CD14-positive monocyte (primary cell): ENCODE measurements around the gene MORN1. TPM values are rescaled to one million over a fixed set of nuclear protein-coding genes. Genes with fewer than 3 reads are reported as not detected.

Source experiments
- DNase-seq, 3 donors: peaks; one replicate each; pipeline ENCODE4 v3.0.0-alpha.2; 2011 to 2022
- H2AFZ ChIP-seq: 2 replicates; pipeline ENCODE4 v1.6.0; 2012; ENCODE audit warnings: mild to moderate bottlenecking, low read depth, low read length, inconsistent platforms; ENCODE audit not compliant: insufficient read depth, poor library complexity, severe bottlenecking
- H3K27ac ChIP-seq, 2 donors: 1 replicate in 1 of 2; 2 replicates in 1 of 2; pipeline ENCODE4 v1.5.1; 2012 to 2013; ENCODE audit warnings: low read length in 2 of 2, control low read depth in 1 of 2, inconsistent platforms in 1 of 2, low read depth in 1 of 2, mild to moderate bottlenecking in 1 of 2
- H3K27me3 ChIP-seq, 2 donors: one replicate each; pipeline versions ENCODE4 v1.6.0 to v1.6.1; 2011 to 2013; ENCODE audit warnings: low read length in 2 of 2; ENCODE audit not compliant: control insufficient read depth in 2 of 2, insufficient read depth in 2 of 2
- H3K36me3 ChIP-seq, 2 donors: replicated peaks in 1 of 2; 1 replicate in 1 of 2; 2 replicates in 1 of 2; pipeline versions ENCODE4 v1.5.1 to v1.6.1; 2012 to 2013; ENCODE audit warnings: low read length in 2 of 2, control low read depth in 1 of 2, inconsistent platforms in 1 of 2, mild to moderate bottlenecking in 1 of 2; ENCODE audit not compliant: insufficient read depth in 2 of 2, control insufficient read depth in 1 of 2
- H3K4me1 ChIP-seq, 2 donors: 1 replicate in 1 of 2; 2 replicates in 1 of 2; pipeline versions ENCODE4 v1.5.1 to v1.6.1; 2012 to 2013; ENCODE audit warnings: low read length in 2 of 2, control low read depth in 1 of 2, inconsistent platforms in 1 of 2, mild to moderate bottlenecking in 1 of 2, moderate library complexity in 1 of 2; ENCODE audit not compliant: insufficient read depth in 2 of 2, control insufficient read depth in 1 of 2
- H3K4me2 ChIP-seq: replicated peaks from 2 replicates; pipeline ENCODE3; 2012; ENCODE audit warnings: low read length, moderate library complexity, mild to moderate bottlenecking; ENCODE audit not compliant: poor library complexity, severe bottlenecking; ENCODE audit errors: extremely low read depth
- H3K4me3 ChIP-seq, 3 experiments: fragments of 200-600 bp in 1 of 3; sonication (generic) in 1 of 3; replicated peaks in 1 of 3; 1 replicate in 2 of 3; 2 replicates in 1 of 3; pipeline ENCODE4 v1.5.1; 2011 to 2013; ENCODE audit warnings: low read length in 3 of 3, mild to moderate bottlenecking in 3 of 3, control low read depth in 2 of 3, low read depth in 2 of 3, inconsistent platforms in 1 of 3, moderate library complexity in 1 of 3
- H3K79me2 ChIP-seq: 2 replicates; pipeline ENCODE4 v1.6.0; 2012; ENCODE audit warnings: mild to moderate bottlenecking, control low read depth, inconsistent platforms, low read length, moderate library complexity; ENCODE audit not compliant: insufficient read depth
- H3K9ac ChIP-seq: 2 replicates; pipeline ENCODE4 v1.6.0; 2017; ENCODE audit warnings: low read length, mild to moderate bottlenecking; ENCODE audit not compliant: insufficient read depth, poor library complexity, severe bottlenecking
- H3K9me3 ChIP-seq, 2 donors: replicated peaks in 1 of 2; 1 replicate in 1 of 2; 2 replicates in 1 of 2; pipeline versions ENCODE4 v1.5.1 to v1.6.1; 2012 to 2013; ENCODE audit warnings: low read length in 2 of 2, control low read depth in 1 of 2; ENCODE audit not compliant: control insufficient read depth in 1 of 2, insufficient read depth in 1 of 2
- H4K20me1 ChIP-seq: 2 replicates; pipeline ENCODE4 v1.6.0; 2012; ENCODE audit warnings: mild to moderate bottlenecking, low read length, control low read depth, moderate library complexity; ENCODE audit not compliant: insufficient read depth
- H3K27ac Mint-ChIP-seq, 7 donors: one replicate each; pipeline ENCODE4 v1.8.0; 2020; ENCODE audit warnings: mild to moderate bottlenecking in 7 of 7, mixed read lengths in 7 of 7, moderate library complexity in 6 of 7, inconsistent platforms in 2 of 7
- H3K27me3 Mint-ChIP-seq, 3 donors: one replicate each; pipeline ENCODE4 v1.8.0; 2021 to 2022; ENCODE audit warnings: low read depth in 3 of 3, mild to moderate bottlenecking in 3 of 3, mixed read lengths in 3 of 3, moderate library complexity in 3 of 3, inconsistent platforms in 1 of 3
- H3K36me3 Mint-ChIP-seq, 2 donors: one replicate each; pipeline ENCODE4 v1.8.0; 2020; ENCODE audit warnings: mixed read lengths in 2 of 2, inconsistent platforms in 1 of 2, mild to moderate bottlenecking in 1 of 2
- H3K4me1 Mint-ChIP-seq: one replicate; pipeline ENCODE4 v1.8.0; 2020; ENCODE audit warnings: mild to moderate bottlenecking, mixed read lengths
- H3K4me3 Mint-ChIP-seq, 2 donors: one replicate each; pipeline ENCODE4 v1.8.0; 2020; ENCODE audit warnings: mild to moderate bottlenecking in 2 of 2, mixed read lengths in 2 of 2, moderate library complexity in 1 of 2
- H3K9me3 Mint-ChIP-seq, 7 donors: one replicate each; pipeline ENCODE4 v1.8.0; 2020 to 2022; ENCODE audit warnings: mixed read lengths in 7 of 7, mild to moderate bottlenecking in 6 of 7, moderate library complexity in 6 of 7, inconsistent platforms in 2 of 7
- WGBS: methylation state at CpG from one replicate; pipeline ENCODE4 v1.1.5; 2013; ENCODE audit warnings: missing lambda C conversion rate; ENCODE audit not compliant: insufficient coverage; 5-methylcytosine and 5-hydroxymethylcytosine counted together
- intact Hi-C, 2 donors: fragments of 100-400 bp; cut with micrococcal nuclease; formaldehyde crosslinking; loops; one replicate each; pipeline versions ENCODE4 v1.15.0 to v1.15.1; 2023
- polyA plus RNA-seq, 3 donors: library from polyadenylated mRNA; depleted of rRNA in 1 of 3; unstranded in 2 of 3; stranded (reverse) in 1 of 3; fragments of 300-500 nt in 2 of 3; fragments of >200 nt in 1 of 3; fragmentation: Illumina TruSeq in 2 of 3; gene quantifications; 1 replicate in 2 of 3; 2 replicates in 1 of 3; pipeline ENCODE4 v1.2.3, GENCODE V29; 2012 to 2021
- TF ChIP-seq, protein P1 (sequence below): fragments of 200-600 bp; IDR thresholded peaks from one replicate; pipeline ENCODE4 v1.8.0; 2022; ENCODE audit warnings: antibody characterized with exemption, mild to moderate bottlenecking

The MORN1 gene
- polyA plus RNA-seq, 3 donors: 1.5 to 3.0 (median 1.7) TPM

DNA sequence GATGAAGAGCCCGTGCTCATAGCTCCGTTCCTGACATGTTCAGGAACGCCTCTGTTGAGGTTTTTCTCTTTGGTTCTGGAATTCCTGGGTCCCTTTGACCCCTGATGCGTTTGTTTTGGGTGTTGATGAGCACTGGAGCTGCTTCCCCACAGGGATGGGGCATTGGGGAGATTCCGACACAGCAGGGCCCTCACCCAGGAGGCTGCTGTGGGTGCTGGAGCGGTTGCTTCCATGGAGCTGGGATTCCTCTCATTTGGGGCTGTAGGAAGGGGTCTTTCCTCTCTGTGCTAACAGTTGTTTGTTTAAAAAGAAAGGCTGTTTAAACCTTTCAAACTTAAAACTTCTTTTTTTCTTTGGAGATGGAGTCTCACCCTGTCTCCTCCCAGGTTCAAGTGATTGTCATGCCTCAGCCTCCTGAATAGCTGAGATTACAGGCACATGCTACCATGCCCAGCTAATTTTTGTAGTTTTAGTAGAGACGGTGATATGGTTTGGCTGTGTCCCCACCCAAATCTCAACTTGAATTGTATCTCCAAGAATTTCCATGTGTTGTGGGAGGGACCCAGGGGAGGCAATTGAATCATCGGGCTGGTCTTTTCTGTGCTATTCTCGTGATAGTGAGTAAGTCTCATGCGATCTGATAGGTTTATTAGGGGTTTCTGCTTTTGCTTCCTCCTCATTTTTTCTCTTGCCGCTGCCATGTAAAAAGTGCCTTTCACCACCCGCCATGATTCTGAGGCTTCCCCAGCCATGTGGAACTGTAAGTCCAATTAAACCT is 114.4 kb downstream of the MORN1 start:
- H3K27ac Mint-ChIP-seq: no peak overlapping the region
- H3K9ac ChIP-seq: no peak overlapping the region

DNA sequence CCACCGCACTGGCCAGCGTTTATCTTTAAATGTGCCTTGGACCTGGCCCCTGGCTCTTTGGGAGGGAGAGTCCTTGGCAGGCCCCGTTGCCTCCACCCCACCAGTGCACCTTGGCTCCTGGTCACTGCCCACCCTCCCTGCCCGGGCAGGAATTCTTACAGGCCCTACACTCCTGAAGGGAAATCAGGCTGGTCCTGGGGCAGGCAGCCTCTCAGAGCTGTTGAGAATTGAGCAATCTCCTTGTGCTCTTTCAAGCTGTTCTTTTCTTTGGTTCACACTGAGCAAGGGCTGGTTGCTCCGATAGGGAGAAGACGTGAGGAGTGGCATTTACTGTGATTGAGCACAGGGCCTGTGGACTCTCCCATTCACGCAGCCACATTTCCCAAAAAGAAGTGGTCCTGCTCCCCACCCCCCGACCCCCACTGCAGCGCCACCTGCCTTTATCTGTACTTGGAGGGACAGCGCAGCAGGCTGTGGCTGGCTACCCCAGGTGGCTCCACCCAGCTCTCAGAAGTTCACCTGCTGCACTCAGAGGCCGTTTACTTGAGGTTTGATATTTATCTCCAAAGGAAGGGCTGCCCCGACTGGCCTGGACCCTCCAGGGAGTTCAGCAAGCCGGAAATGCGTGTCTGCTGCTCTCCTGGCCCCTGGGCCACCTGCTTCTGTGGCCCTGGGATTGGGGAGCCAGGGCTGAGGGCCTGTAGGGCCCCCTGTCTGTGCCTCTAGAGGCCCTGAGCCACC is 115.4 kb downstream of the MORN1 start:
- Histone ChIP-seq H3K79me2 (peaks cover 58% of the 10 kb centered on the region), H3K4me1 (peaks cover 29 to 37% of the 10 kb centered on the region in 2 donors), H3K36me3 (peaks cover 5 to 11% of the 10 kb centered on the region in 2 donors), H3K4me2 (no peak overlapping the region), H3K9ac (no peak overlapping the region), H3K4me3 (no peak overlapping the region), H3K9me3 (peaks cover 0 to 3% of the 10 kb centered on the region in 2 donors), H2AFZ (no peak overlapping the region), H3K27ac (no peak overlapping the region), H3K27me3 (no peaks in the 10 kb centered on the region), H4K20me1 (peaks cover 95% of the 10 kb centered on the region)
- peak in 1 of 3 donors; percentile 40 for DNase-seq
- peaks cover 0 to 24% (median 11%) of the 10 kb centered on the region in 7 donors for H3K9me3 Mint-ChIP-seq
- H3K36me3 Mint-ChIP-seq: peaks cover 17 to 30% of the 10 kb centered on the region in 2 donors
- H3K27me3 Mint-ChIP-seq: peaks cover 6 to 10% (median 7%) of the 10 kb centered on the region in 3 donors
- TF ChIP-seq, protein P1, sequence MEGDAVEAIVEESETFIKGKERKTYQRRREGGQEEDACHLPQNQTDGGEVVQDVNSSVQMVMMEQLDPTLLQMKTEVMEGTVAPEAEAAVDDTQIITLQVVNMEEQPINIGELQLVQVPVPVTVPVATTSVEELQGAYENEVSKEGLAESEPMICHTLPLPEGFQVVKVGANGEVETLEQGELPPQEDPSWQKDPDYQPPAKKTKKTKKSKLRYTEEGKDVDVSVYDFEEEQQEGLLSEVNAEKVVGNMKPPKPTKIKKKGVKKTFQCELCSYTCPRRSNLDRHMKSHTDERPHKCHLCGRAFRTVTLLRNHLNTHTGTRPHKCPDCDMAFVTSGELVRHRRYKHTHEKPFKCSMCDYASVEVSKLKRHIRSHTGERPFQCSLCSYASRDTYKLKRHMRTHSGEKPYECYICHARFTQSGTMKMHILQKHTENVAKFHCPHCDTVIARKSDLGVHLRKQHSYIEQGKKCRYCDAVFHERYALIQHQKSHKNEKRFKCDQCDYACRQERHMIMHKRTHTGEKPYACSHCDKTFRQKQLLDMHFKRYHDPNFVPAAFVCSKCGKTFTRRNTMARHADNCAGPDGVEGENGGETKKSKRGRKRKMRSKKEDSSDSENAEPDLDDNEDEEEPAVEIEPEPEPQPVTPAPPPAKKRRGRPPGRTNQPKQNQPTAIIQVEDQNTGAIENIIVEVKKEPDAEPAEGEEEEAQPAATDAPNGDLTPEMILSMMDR: no peak
- H3K4me3 Mint-ChIP-seq: no peak overlapping the region
- no peak overlapping the region for H3K27ac Mint-ChIP-seq
- intact Hi-C loops: no loop called here
- WGBS: 11% methylated on average over 5 of the region's 14 CpGs
- H3K4me1 Mint-ChIP-seq: peaks cover 47% of the 10 kb centered on the region

More for the DNA sequence above, 114.4 kb downstream of the MORN1 start:
- no peak overlapping the region for H3K4me2 ChIP-seq
- peaks cover 29 to 37% of the 10 kb centered on the region in 2 donors for H3K4me1 ChIP-seq
- H2AFZ ChIP-seq: no peak overlapping the region
- Mint-ChIP-seq H3K27me3 (peaks cover 6 to 10% (median 7%) of the 10 kb centered on the region in 3 donors), H3K36me3 (peaks cover 17 to 30% of the 10 kb centered on the region in 2 donors), H3K4me1 (peaks cover 45% of the 10 kb centered on the region), H3K4me3 (no peak overlapping the region), H3K9me3 (peaks cover 0 to 24% (median 11%) of the 10 kb centered on the region in 7 donors)
- no peak overlapping the region for H3K4me3 ChIP-seq
- TF ChIP-seq, protein P1: no peak
- no peak overlapping the region for H3K27ac ChIP-seq
- no peak for DNase-seq
- H4K20me1 ChIP-seq: peaks cover 85% of the 10 kb centered on the region
- peaks cover 48% of the 10 kb centered on the region for H3K79me2 ChIP-seq
- peaks cover 5 to 11% of the 10 kb centered on the region in 2 donors for H3K36me3 ChIP-seq
- intact Hi-C loops: no loop called here
- no peaks in the 10 kb centered on the region for H3K27me3 ChIP-seq
- 74% methylated on average over 8 of the region's 12 CpGs for WGBS
- peaks cover 0 to 3% of the 10 kb centered on the region in 2 donors for H3K9me3 ChIP-seq
